GM18870 (cell line): ENCODE results near the gene LPIN3.
"Not testable (repeated sequence)": the region's sequence is repeated elsewhere in the genome, so short reads cannot be mapped to it uniquely, and the experiment has no call there.

Source experiments
- ATAC-seq: cut with Tn5 transposase; IDR thresholded peaks from one replicate; pipeline ENCODE4 v1.9.1; 2021; ENCODE audit warnings: moderate library complexity; ENCODE audit not compliant: unreplicated experiment

LPIN3 gene

GRCh38 chr20:41340327-41341055 is at the start of gene LPIN3:
Gene LPIN3 (plus strand): TSS chr20:41340821. CDS start chr20:41345804, 4,983 bp downstream.
- ATAC-seq: no peak

GRCh38 chr20:41293269-41294037 is 47.2 kb upstream of the LPIN3 start:
- ATAC-seq: no peak

- no peak for ATAC-seq
Observed at GRCh38 chr20:41299899-41300298, 40.7 kb upstream of the LPIN3 start.

- ATAC-seq: no peak
Observed at GRCh38 chr20:41300383-41300782, 40.2 kb upstream of the LPIN3 start.

GRCh38 chr20:41300886-41301285 is 39.7 kb upstream of the LPIN3 start:
- no peak for ATAC-seq

- no peak for ATAC-seq
Observed at GRCh38 chr20:41304002-41304401, 36.6 kb upstream of the LPIN3 start.

- no peak for ATAC-seq
Observed at GRCh38 chr20:41304424-41305079, 36.1 kb upstream of the LPIN3 start.

GRCh38 chr20:41306061-41306727 is 34.4 kb upstream of the LPIN3 start:
- peak; percentile 83 for ATAC-seq

- ATAC-seq: no peak
Observed at GRCh38 chr20:41307021-41307420, 33.6 kb upstream of the LPIN3 start.

GRCh38 chr20:41308290-41308711 is 32.3 kb upstream of the LPIN3 start:
- no peak for ATAC-seq

- ATAC-seq: no peak
Observed at GRCh38 chr20:41308726-41309413, 31.8 kb upstream of the LPIN3 start.

GRCh38 chr20:41309817-41310216 is 30.8 kb upstream of the LPIN3 start:
- no peak for ATAC-seq

GRCh38 chr20:41312009-41312408 is 28.6 kb upstream of the LPIN3 start:
- ATAC-seq: not testable (repeated sequence)

- ATAC-seq: no peak
Observed at GRCh38 chr20:41314386-41314785, 26.2 kb upstream of the LPIN3 start.

- no peak for ATAC-seq
Observed at GRCh38 chr20:41316051-41316450, 24.6 kb upstream of the LPIN3 start.

GRCh38 chr20:41316602-41317545 is 23.7 kb upstream of the LPIN3 start:
- peak; percentile 35 for ATAC-seq

GRCh38 chr20:41317546-41318270 is 22.9 kb upstream of the LPIN3 start, which contains the start of gene ZHX3:
Gene ZHX3 (minus strand): TSS chr20:41317731. CDS start chr20:41204916, 112,815 bp downstream.
- ATAC-seq: peak; percentile 71

GRCh38 chr20:41318271-41318649 is 22.4 kb upstream of the LPIN3 start:
- ATAC-seq: no peak

GRCh38 chr20:41320441-41320840 is 20.2 kb upstream of the LPIN3 start:
- no peak for ATAC-seq
